GM12891 (cell line): ENCODE data around the gene EBF4.

Source experiments
- DNase-seq: peaks from one replicate; pipeline ENCODE4 v3.0.0; 2011; ENCODE audit warnings: low spot score; ENCODE audit not compliant: insufficient read length
- FAIRE-seq: peaks from 2 replicates; lab custom pipeline; 2011; peaks lifted over from hg19 to GRCh38; lab: Jason Lieb, UNC
- PAX5 ChIP-seq: IDR thresholded peaks from 2 replicates; pipeline ENCODE4 v1.6.1; 2011; ENCODE audit warnings: low read length, moderate library complexity, mild to moderate bottlenecking; ENCODE audit not compliant: insufficient read depth, severe bottlenecking
- POLR2A ChIP-seq: IDR thresholded peaks from 2 replicates; pipeline ENCODE4 v1.6.1; 2011; ENCODE audit warnings: low read depth, low read length, control low read depth
- POLR2AphosphoS5 ChIP-seq: IDR thresholded peaks from 2 replicates; pipeline ENCODE4 v1.6.1; 2011; ENCODE audit warnings: low read depth, low read length, control low read depth
- POU2F2 ChIP-seq: IDR thresholded peaks from 2 replicates; pipeline ENCODE4 v1.6.1; 2011; ENCODE audit warnings: low read depth, mild to moderate bottlenecking, control low read depth, low read length, moderate library complexity
- SPI1 ChIP-seq: IDR thresholded peaks from 2 replicates; pipeline ENCODE4 v1.6.1; 2011; ENCODE audit warnings: low read depth, low read length, control low read depth
- TAF1 ChIP-seq: IDR thresholded peaks from 2 replicates; pipeline ENCODE4 v1.6.1; 2011; ENCODE audit warnings: low read depth, low read length, control low read depth

EBF4 gene

GRCh38 chr20:2699775-2700413, 7.3 kb downstream of the EBF4 start:
- TF ChIP-seq POLR2A (no peak), POLR2AphosphoS5 (no peak), POU2F2 (no peak), SPI1 (no peak), PAX5 (no peak), TAF1 (no peak)
- FAIRE-seq (no peak), DNase-seq (no peak)

- TF ChIP-seq POU2F2 (no peak), POLR2A (no peak), SPI1 (no peak), TAF1 (no peak), POLR2AphosphoS5 (no peak), PAX5 (no peak)
- FAIRE-seq = no peak
- no peak for DNase-seq
Observed at GRCh38 chr20:2700913-2701620, 8.5 kb downstream of the EBF4 start.

- TF ChIP-seq SPI1 (no peak), TAF1 (no peak), POU2F2 (no peak), PAX5 (no peak), POLR2A (no peak), POLR2AphosphoS5 (no peak)
- FAIRE-seq (no peak), DNase-seq (no peak)
Observed at GRCh38 chr20:2701671-2702081, 9.1 kb downstream of the EBF4 start.

- no peak for DNase-seq
- TF ChIP-seq POLR2AphosphoS5 (no peak), SPI1 (no peak), PAX5 (no peak), POLR2A (no peak), TAF1 (no peak), POU2F2 (no peak)
- no peak for FAIRE-seq
Observed at GRCh38 chr20:2703716-2704475, 11.3 kb downstream of the EBF4 start.

- no peak for FAIRE-seq
- TF ChIP-seq POLR2AphosphoS5 (no peak), PAX5 (no peak), TAF1 (no peak), POLR2A (no peak), POU2F2 (no peak), SPI1 (no peak)
- DNase-seq = no peak
Observed at GRCh38 chr20:2705931-2706645, 13.5 kb downstream of the EBF4 start.

GRCh38 chr20:2706688-2707352, 14.2 kb downstream of the EBF4 start:
- DNase-seq (no peak), FAIRE-seq (no peak)
- TF ChIP-seq SPI1 (no peak), PAX5 (no peak), TAF1 (no peak), POU2F2 (no peak), POLR2A (no peak)

GRCh38 chr20:2707353-2708072, 14.9 kb downstream of the EBF4 start:
- DNase-seq (no peak), FAIRE-seq (no peak)
- TF ChIP-seq POLR2AphosphoS5 = no peak
- no peak for TF ChIP-seq POLR2A
- TF ChIP-seq TAF1 = no peak
- no peak for TF ChIP-seq POU2F2

GRCh38 chr20:2708073-2708415, 15.5 kb downstream of the EBF4 start:
- DNase-seq = no peak
- TF ChIP-seq SPI1 (no peak), TAF1 (no peak), POLR2AphosphoS5 (no peak), PAX5 (no peak), POLR2A (no peak), POU2F2 (no peak)
- FAIRE-seq = no peak
